Measurements from ENCODE around the gene FAM163A.
"Not testable (repeated sequence)": the region's sequence is repeated elsewhere in the genome, so short reads cannot be mapped to it uniquely, and the experiment has no call there.

The FAM163A gene

GRCh38 chr1:179742717-179743678 lies at the start of gene FAM163A:
TSS of gene FAM163A (plus strand) at chr1:179743291. CDS start at chr1:179813098, 69,807 bp downstream.
- Histone ChIP-seq H3K27ac (ENCODE audit: low read length) (no peak within 1 kb of the TSS), H3K9me3 (ENCODE audit: control insufficient read depth, insufficient read depth, low read length) (no peaks in the 10 kb centered on the region), H3K27me3 (ENCODE audit: control insufficient read depth, insufficient read depth, low read length) (peaks cover 49% of the 10 kb centered on the region), H3K36me3 (ENCODE audit: control insufficient read depth, insufficient read depth, low read length) (no peaks in the 10 kb centered on the region), H3K4me3 (ENCODE audit: low read length) (peak within 1 kb of the TSS; percentile 47), H3K4me1 (ENCODE audit: control insufficient read depth, insufficient read depth, low read length) (peaks cover 3% of the 10 kb centered on the region; the same call in 1 of the 2 replicates)
- WGBS (ENCODE audit: insufficient coverage, insufficient read length), result no CpG with 5 or more reads among the region's 92 CpGs
- DNase-seq (ENCODE audit: low read depth, low spot score), result no peak

GRCh38 chr1:179694530-179694929 lies 48.6 kb upstream of the FAM163A start:
- not testable (repeated sequence) for H3K4me1 ChIP-seq (ENCODE audit: control insufficient read depth, insufficient read depth, low read length); H3K9me3 ChIP-seq (ENCODE audit: control insufficient read depth, insufficient read depth, low read length); H3K4me3 ChIP-seq (ENCODE audit: low read length); H3K27ac ChIP-seq (ENCODE audit: low read length); H3K27me3 ChIP-seq (ENCODE audit: control insufficient read depth, insufficient read depth, low read length); H3K36me3 ChIP-seq (ENCODE audit: control insufficient read depth, insufficient read depth, low read length); DNase-seq (ENCODE audit: low read depth, low spot score)
- WGBS (ENCODE audit: insufficient coverage, insufficient read length), result no CpG with 5 or more reads among the region's 6 CpGs

GRCh38 chr1:179702946-179703539 lies 40.0 kb upstream of the FAM163A start:
- H3K27me3 ChIP-seq (ENCODE audit: control insufficient read depth, insufficient read depth, low read length), result no peaks in the 10 kb centered on the region
- no peaks in the 10 kb centered on the region for H3K36me3 ChIP-seq (ENCODE audit: control insufficient read depth, insufficient read depth, low read length)
- no peaks in the 10 kb centered on the region for H3K4me1 ChIP-seq (ENCODE audit: control insufficient read depth, insufficient read depth, low read length)
- no CpG with 5 or more reads among the region's 5 CpGs for whole genome bisulfite sequencing (ENCODE audit: insufficient coverage, insufficient read length)
- DNase-seq (ENCODE audit: low read depth, low spot score), result no peak
- no peak overlapping the region for H3K4me3 ChIP-seq (ENCODE audit: low read length)
- H3K9me3 ChIP-seq (ENCODE audit: control insufficient read depth, insufficient read depth, low read length), result no peaks in the 10 kb centered on the region
- H3K27ac ChIP-seq (ENCODE audit: low read length), result no peak overlapping the region

GRCh38 chr1:179706339-179706941 lies 36.7 kb upstream of the FAM163A start:
- peak; percentile 31 for DNase-seq (ENCODE audit: low read depth, low spot score)
- WGBS (ENCODE audit: insufficient coverage, insufficient read length), result no CpG with 5 or more reads among the region's 3 CpGs
- H3K27ac ChIP-seq (ENCODE audit: low read length), result no peak overlapping the region
- no peaks in the 10 kb centered on the region for H3K9me3 ChIP-seq (ENCODE audit: control insufficient read depth, insufficient read depth, low read length)
- no peaks in the 10 kb centered on the region for H3K27me3 ChIP-seq (ENCODE audit: control insufficient read depth, insufficient read depth, low read length)
- H3K36me3 ChIP-seq (ENCODE audit: control insufficient read depth, insufficient read depth, low read length), result no peaks in the 10 kb centered on the region
- no peaks in the 10 kb centered on the region for H3K4me1 ChIP-seq (ENCODE audit: control insufficient read depth, insufficient read depth, low read length)
- no peak overlapping the region for H3K4me3 ChIP-seq (ENCODE audit: low read length)

DNA sequence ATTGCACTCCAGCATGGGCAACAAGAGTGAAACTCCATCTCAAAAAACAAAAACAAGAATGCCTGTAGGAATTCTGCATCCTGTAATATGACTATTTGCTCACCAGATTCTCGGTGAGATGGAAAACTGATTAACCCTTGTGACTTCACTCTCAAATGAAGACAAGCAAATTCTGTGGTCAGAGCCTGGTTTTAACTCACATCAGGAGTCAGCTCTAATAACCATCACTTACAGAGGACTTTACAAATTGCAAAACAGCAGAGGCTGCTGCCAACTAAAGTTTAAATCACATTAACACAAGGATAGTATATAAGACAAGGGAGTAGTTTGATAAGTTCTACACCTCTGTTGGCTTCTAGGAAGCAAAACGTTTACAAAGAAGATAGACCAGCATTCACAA lies 35.7 kb upstream of the FAM163A start:
- Histone ChIP-seq H3K27me3 (ENCODE audit: control insufficient read depth, insufficient read depth, low read length) (no peaks in the 10 kb centered on the region), H3K36me3 (ENCODE audit: control insufficient read depth, insufficient read depth, low read length) (no peaks in the 10 kb centered on the region), H3K4me1 (ENCODE audit: control insufficient read depth, insufficient read depth, low read length) (no peaks in the 10 kb centered on the region), H3K4me3 (ENCODE audit: low read length) (no peak overlapping the region), H3K9me3 (ENCODE audit: control insufficient read depth, insufficient read depth, low read length) (no peaks in the 10 kb centered on the region), H3K27ac (ENCODE audit: low read length) (no peak overlapping the region)
- WGBS (ENCODE audit: insufficient coverage, insufficient read length), result no CpG with 5 or more reads among the region's 2 CpGs
- DNase-seq (ENCODE audit: low read depth, low spot score), result no peak

DNA sequence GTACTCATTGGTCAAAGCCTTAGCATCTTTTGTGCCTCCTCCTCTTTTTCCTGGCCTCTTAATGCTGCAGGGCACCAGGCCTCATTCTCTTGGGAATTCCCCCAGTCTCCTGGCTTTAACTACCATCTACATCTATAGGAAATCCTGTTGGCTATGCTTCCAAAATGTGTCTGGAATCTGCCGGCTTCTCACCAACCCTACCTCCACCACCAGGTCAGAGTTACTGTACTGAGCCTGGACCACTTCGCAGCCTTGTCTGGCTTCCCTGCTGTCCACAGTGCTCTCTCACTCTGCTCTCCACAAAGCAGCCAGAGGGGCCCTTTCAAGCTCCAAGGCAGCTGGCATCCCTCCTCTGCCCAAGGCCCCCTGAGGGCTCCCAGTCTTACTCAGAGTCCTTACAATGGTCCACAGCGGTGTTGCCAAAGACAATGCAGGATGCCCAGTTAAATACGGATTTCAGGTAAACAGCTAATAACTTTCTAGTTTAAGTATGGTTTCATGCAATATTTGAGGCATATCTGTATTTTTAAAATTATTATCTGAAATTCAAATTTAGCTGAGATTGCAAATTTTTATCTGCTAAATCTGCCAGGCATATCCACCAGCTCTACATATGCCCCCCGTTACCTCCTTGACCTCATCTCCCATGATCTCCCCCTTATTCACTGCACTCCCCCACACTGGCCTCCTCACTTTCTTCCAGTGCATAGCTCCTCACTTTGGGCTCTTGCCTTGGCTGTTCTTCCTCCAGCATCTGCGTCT lies 34.5 kb upstream of the FAM163A start:
- no peaks in the 10 kb centered on the region for H3K27me3 ChIP-seq (ENCODE audit: control insufficient read depth, insufficient read depth, low read length)
- H3K27ac ChIP-seq (ENCODE audit: low read length), result no peak overlapping the region
- no peak for DNase-seq (ENCODE audit: low read depth, low spot score)
- no peaks in the 10 kb centered on the region for H3K9me3 ChIP-seq (ENCODE audit: control insufficient read depth, insufficient read depth, low read length)
- H3K4me1 ChIP-seq (ENCODE audit: control insufficient read depth, insufficient read depth, low read length), result no peaks in the 10 kb centered on the region
- no peak overlapping the region for H3K4me3 ChIP-seq (ENCODE audit: low read length)
- no peaks in the 10 kb centered on the region for H3K36me3 ChIP-seq (ENCODE audit: control insufficient read depth, insufficient read depth, low read length)
- WGBS (ENCODE audit: insufficient coverage, insufficient read length), result no CpG with 5 or more reads among the region's 6 CpGs

- Histone ChIP-seq H3K4me3 (ENCODE audit: low read length) (no peak overlapping the region), H3K9me3 (ENCODE audit: control insufficient read depth, insufficient read depth, low read length) (no peaks in the 10 kb centered on the region), H3K4me1 (ENCODE audit: control insufficient read depth, insufficient read depth, low read length) (no peaks in the 10 kb centered on the region), H3K36me3 (ENCODE audit: control insufficient read depth, insufficient read depth, low read length) (no peaks in the 10 kb centered on the region), H3K27me3 (ENCODE audit: control insufficient read depth, insufficient read depth, low read length) (no peaks in the 10 kb centered on the region), H3K27ac (ENCODE audit: low read length) (no peak overlapping the region)
- DNase-seq (ENCODE audit: low read depth, low spot score), result no peak
- no CpG with 5 or more reads among the region's 5 CpGs for whole genome bisulfite sequencing (ENCODE audit: insufficient coverage, insufficient read length)
These were observed 33.2 kb upstream of the FAM163A start for GRCh38 chr1:179709841-179710329.

- no peaks in the 10 kb centered on the region for H3K27me3 ChIP-seq (ENCODE audit: control insufficient read depth, insufficient read depth, low read length)
- H3K36me3 ChIP-seq (ENCODE audit: control insufficient read depth, insufficient read depth, low read length), result no peaks in the 10 kb centered on the region
- no peak overlapping the region for H3K27ac ChIP-seq (ENCODE audit: low read length)
- H3K9me3 ChIP-seq (ENCODE audit: control insufficient read depth, insufficient read depth, low read length), result no peaks in the 10 kb centered on the region
- DNase-seq (ENCODE audit: low read depth, low spot score), result no peak
- no peak overlapping the region for H3K4me3 ChIP-seq (ENCODE audit: low read length)
- no peaks in the 10 kb centered on the region for H3K4me1 ChIP-seq (ENCODE audit: control insufficient read depth, insufficient read depth, low read length)
- no CpG with 5 or more reads among the region's 1 CpG for WGBS (ENCODE audit: insufficient coverage, insufficient read length)
These were observed 28.9 kb upstream of the FAM163A start for GRCh38 chr1:179714159-179714558.

DNA sequence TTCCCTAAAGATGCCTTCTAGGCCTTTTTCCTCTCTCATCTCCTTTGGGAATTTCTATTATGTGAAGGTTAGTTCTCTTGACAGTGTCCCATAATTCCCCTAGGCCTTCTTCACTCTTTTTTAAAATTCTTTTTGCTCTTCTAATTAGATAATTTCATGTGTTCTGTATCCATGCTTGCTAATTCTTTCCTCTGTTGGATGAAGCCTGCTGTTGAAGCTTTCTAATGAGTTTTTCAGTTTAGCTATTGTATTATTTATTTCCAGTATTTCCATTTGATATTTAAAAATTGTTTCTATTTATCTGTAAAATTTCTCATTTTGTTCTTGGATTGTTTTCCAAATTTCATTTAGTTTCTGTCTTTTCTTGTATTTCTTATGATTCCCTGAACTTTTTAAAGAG lies 28.5 kb upstream of the FAM163A start:
- Histone ChIP-seq H3K9me3 (ENCODE audit: control insufficient read depth, insufficient read depth, low read length) (no peaks in the 10 kb centered on the region), H3K27me3 (ENCODE audit: control insufficient read depth, insufficient read depth, low read length) (no peaks in the 10 kb centered on the region)
- no peak for DNase-seq (ENCODE audit: low read depth, low spot score)

DNA sequence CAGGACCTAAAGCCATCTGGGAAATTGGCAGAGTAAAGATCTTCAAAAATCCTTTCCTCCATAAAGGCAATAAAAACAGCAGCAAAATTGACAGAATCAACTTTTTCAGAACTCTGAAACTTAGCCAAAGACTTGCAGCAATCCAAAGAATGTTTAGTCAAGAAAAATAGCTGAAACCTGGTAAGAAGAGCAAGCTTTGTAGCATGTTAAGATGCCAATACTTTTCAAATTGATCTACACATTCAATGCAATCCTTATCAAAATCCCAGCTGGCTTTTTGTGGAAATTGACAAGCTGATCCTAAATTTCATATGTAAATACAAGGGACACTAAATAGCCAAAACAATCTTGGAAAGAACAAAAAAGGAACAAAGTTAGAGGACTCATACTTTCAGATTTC lies 23.8 kb upstream of the FAM163A start:
- Histone ChIP-seq H3K9me3 (ENCODE audit: control insufficient read depth, insufficient read depth, low read length) (no peaks in the 10 kb centered on the region), H3K4me1 (ENCODE audit: control insufficient read depth, insufficient read depth, low read length) (no peaks in the 10 kb centered on the region), H3K4me3 (ENCODE audit: low read length) (no peak overlapping the region), H3K27me3 (ENCODE audit: control insufficient read depth, insufficient read depth, low read length) (no peaks in the 10 kb centered on the region), H3K27ac (ENCODE audit: low read length) (no peak overlapping the region), H3K36me3 (ENCODE audit: control insufficient read depth, insufficient read depth, low read length) (no peaks in the 10 kb centered on the region)
- DNase-seq (ENCODE audit: low read depth, low spot score), result no peak

More for the DNA sequence above, 28.5 kb upstream of the FAM163A start:
- Histone ChIP-seq H3K27ac (ENCODE audit: low read length) (no peak overlapping the region), H3K4me1 (ENCODE audit: control insufficient read depth, insufficient read depth, low read length) (no peaks in the 10 kb centered on the region), H3K36me3 (ENCODE audit: control insufficient read depth, insufficient read depth, low read length) (no peaks in the 10 kb centered on the region), H3K4me3 (ENCODE audit: low read length) (no peak overlapping the region)
